PC-9 (cell line): ENCODE data around the gene OPTC. TPM values are rescaled to one million over a fixed set of nuclear protein-coding genes. Genes with fewer than 3 reads are reported as not detected.
A peak's percentile ranks its signal among the peaks of the same experiment; 100 is the strongest.

Experiments used
- BruUV-seq: library from RNA; stranded (reverse); fragments of 400-500 nt; replicated peaks from 2 replicates; lab custom pipeline; 2021; lab: Mats Ljungman, UMichigan
- CTCF ChIA-PET: fragments of 300-600 bp; sonication (Branson Sonifier 250); formaldehyde crosslinking; loops from one replicate; lab custom pipeline; 2022; ENCODE audit warnings: antibody characterized with exemption; lab: Charles Lee
- POLR2A ChIA-PET: fragments of 300-600 bp; sonication (Branson Sonifier 250); formaldehyde crosslinking; loops from one replicate; lab custom pipeline; 2022; ENCODE audit warnings: antibody characterized with exemption; ENCODE audit not compliant: unreplicated experiment; lab: Charles Lee
- DNase-seq, 2 experiments: peaks; one replicate each; pipeline versions ENCODE4 v3.0.0 to v3.0.0-alpha.2; 2015 to 2022; ENCODE audit warnings: mixed read lengths in 1 of 2
- H2AFZ ChIP-seq: fragments of 200-600 bp; sonication (generic); 2 replicates; pipeline ENCODE4 v1.8.1; 2017; ENCODE audit warnings: antibody characterized with exemption
- H3F3A ChIP-seq: fragments of 200-600 bp; sonication (generic); 2 replicates; pipeline ENCODE4 v1.8.1; 2017; ENCODE audit warnings: antibody characterized with exemption, mild to moderate bottlenecking, low read depth; ENCODE audit not compliant: insufficient read depth
- H3K27ac ChIP-seq: fragments of 200-600 bp; sonication (generic); 2 replicates; pipeline ENCODE4 v1.6.1; 2016; ENCODE audit warnings: mixed run types
- H3K27me3 ChIP-seq: fragments of 200-600 bp; sonication (generic); 2 replicates; pipeline ENCODE4 v1.6.1; 2016; ENCODE audit warnings: low read depth, mixed run types; ENCODE audit not compliant: insufficient read depth
- H3K36me3 ChIP-seq: fragments of 200-600 bp; sonication (generic); 2 replicates; pipeline ENCODE4 v1.6.1; 2016; ENCODE audit warnings: low read depth, mixed run types
- H3K4me1 ChIP-seq: fragments of 200-600 bp; sonication (generic); replicated peaks from 2 replicates; pipeline ENCODE4 v1.6.1; 2016; ENCODE audit warnings: mixed run types; ENCODE audit not compliant: insufficient read depth
- H3K4me2 ChIP-seq: fragments of 200-600 bp; sonication (generic); 2 replicates; pipeline ENCODE4 v1.6.1; 2017; ENCODE audit warnings: mixed run types
- H3K4me3 ChIP-seq: fragments of 200-600 bp; sonication (generic); 2 replicates; pipeline ENCODE4 v1.6.1; 2016; ENCODE audit warnings: mixed run types
- H3K79me2 ChIP-seq: fragments of 200-600 bp; sonication (generic); 2 replicates; pipeline ENCODE4 v1.6.1; 2017; ENCODE audit warnings: low read depth, mixed run types
- H3K9me2 ChIP-seq: fragments of 200-600 bp; sonication (generic); 2 replicates; pipeline ENCODE4 v1.8.1; 2017; ENCODE audit warnings: mild to moderate bottlenecking; ENCODE audit not compliant: insufficient read depth
- H3K9me3 ChIP-seq: fragments of 200-600 bp; sonication (generic); 2 replicates; pipeline ENCODE4 v1.8.1; 2016; ENCODE audit warnings: low read depth; ENCODE audit not compliant: insufficient read depth
- H4K20me1 ChIP-seq: fragments of 200-600 bp; sonication (generic); 2 replicates; pipeline ENCODE4 v1.8.1; 2017; ENCODE audit not compliant: insufficient read depth
- CTCF ChIP-seq: fragments of 200-600 bp; sonication (generic); conservative IDR thresholded peaks from 2 replicates; pipeline ENCODE4 v1.6.1; 2017; ENCODE audit warnings: mixed run types, antibody characterized with exemption, mild to moderate bottlenecking, moderate library complexity
- EZH2 ChIP-seq: fragments of 200-600 bp; sonication (generic); IDR thresholded peaks from 2 replicates; pipeline ENCODE4 v1.8.0; 2017; ENCODE audit warnings: antibody characterized with exemption, low read depth
- intact Hi-C: fragments of 100-400 bp; cut with micrococcal nuclease; formaldehyde crosslinking; loops from one replicate; pipeline ENCODE4 v1.10.0; 2022; ENCODE audit not compliant: unreplicated experiment
- total RNA-seq: library from RNA; stranded (reverse); gene quantifications from 2 replicates; pipeline ENCODE4 v1.2.3, GENCODE V29; 2021

Gene OPTC
- total RNA-seq, 1 experiment from 2014 or later: not detected

- H3K27me3 ChIP-seq: no peaks in the 10 kb centered on the region
- H3K79me2 ChIP-seq: no peaks in the 10 kb centered on the region
- no peaks in the 10 kb centered on the region for H3K9me2 ChIP-seq
- no peak overlapping the region for H2AFZ ChIP-seq
- ChIA-PET CTCF (interaction anchor here (0.6 to 0.8 kb wide), 2 partner anchors 142 to 208 kb away, joined by 3 to 4 read pairs; no protein-coding TSS in a partner anchor), POLR2A (no interaction called here)
- H4K20me1 ChIP-seq: no peaks in the 10 kb centered on the region
- peaks cover 24% of the 10 kb centered on the region for H3K4me1 ChIP-seq
- intact Hi-C loops: no loop called here
- H3K4me2 ChIP-seq: peak overlapping the region; percentile 21
- peaks cover 22% of the 10 kb centered on the region for H3F3A ChIP-seq
- H3K27ac ChIP-seq: peak overlapping the region; percentile 3; the same call in 1 of the 2 replicates
- BruUV-seq: no TSS peak
- no peaks in the 10 kb centered on the region for H3K36me3 ChIP-seq
- peak; percentile 76 to 82 for DNase-seq
- TF ChIP-seq CTCF (no peak), EZH2 (no peak)
- H3K9me3 ChIP-seq: no peaks in the 10 kb centered on the region
- no peak overlapping the region for H3K4me3 ChIP-seq
Observed at GRCh38 chr1:203480525-203481084, 13.3 kb upstream of the OPTC start.

- Histone ChIP-seq H3K4me2 (peak overlapping the region; percentile 21), H2AFZ (no peak overlapping the region), H3K27ac (no peak overlapping the region), H3K36me3 (no peaks in the 10 kb centered on the region), H3K4me1 (peaks cover 24% of the 10 kb centered on the region), H3K79me2 (no peaks in the 10 kb centered on the region), H4K20me1 (no peaks in the 10 kb centered on the region), H3F3A (peaks cover 22% of the 10 kb centered on the region), H3K27me3 (no peaks in the 10 kb centered on the region), H3K9me2 (no peaks in the 10 kb centered on the region), H3K9me3 (no peaks in the 10 kb centered on the region), H3K4me3 (no peak overlapping the region)
- ChIA-PET POLR2A (no interaction called here), CTCF (no interaction called here)
- no peak for DNase-seq
- TF ChIP-seq EZH2 (no peak), CTCF (no peak)
- BruUV-seq: no TSS peak
- intact Hi-C loops: no loop called here
Observed at GRCh38 chr1:203481196-203481595, 12.8 kb upstream of the OPTC start.

- Histone ChIP-seq H3K79me2 (no peaks in the 10 kb centered on the region), H2AFZ (peak overlapping the region; percentile 84; the same call in 1 of the 2 replicates), H3K9me2 (no peaks in the 10 kb centered on the region), H3K4me3 (peak overlapping the region; percentile 56; the same call in 1 of the 2 replicates), H3K27ac (no peak overlapping the region), H3K4me2 (peak overlapping the region; percentile 77), H4K20me1 (no peaks in the 10 kb centered on the region), H3K4me1 (peaks cover 4% of the 10 kb centered on the region), H3F3A (peaks cover 2% of the 10 kb centered on the region; the same call in 1 of the 2 replicates), H3K9me3 (no peaks in the 10 kb centered on the region), H3K36me3 (no peaks in the 10 kb centered on the region), H3K27me3 (no peaks in the 10 kb centered on the region)
- TF ChIP-seq EZH2 (no peak), CTCF (no peak)
- POLR2A ChIA-PET: no interaction called here
- CTCF ChIA-PET: no interaction called here
- no TSS peak for BruUV-seq
- DNase-seq: no peak
- intact Hi-C loops: loop anchor here (1.0 to 5.0 kb wide), 3 partner anchors 146 to 216 kb away; no protein-coding TSS in a partner anchor
Observed at GRCh38 chr1:203486618-203487370, 7.2 kb upstream of the OPTC start.
